ENCODE results near the gene PCED1A.

Gene PCED1A

DNA sequence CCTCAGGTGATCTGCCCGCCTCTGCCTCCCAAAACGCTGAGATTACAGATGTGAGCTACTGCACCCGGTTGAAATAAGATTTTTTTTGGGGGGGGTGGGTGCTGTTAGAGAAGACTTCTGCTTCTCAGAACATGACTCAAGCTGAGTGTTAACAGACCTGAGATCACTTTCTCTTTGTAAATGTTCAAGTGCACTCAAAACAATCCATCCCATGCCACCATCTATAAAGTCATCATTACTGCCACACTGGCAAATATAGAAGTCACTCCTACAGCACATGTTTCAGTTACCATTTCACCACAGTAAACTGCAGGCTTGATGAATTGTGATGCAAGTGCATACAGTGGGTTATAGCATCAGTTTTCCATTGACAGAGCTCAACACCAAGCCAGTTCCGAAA, 9.1 kb upstream of the PCED1A start:
- TF ChIP-seq POLR2AphosphoS5 (IDR thresholded peaks at IDR 0.05; ENCODE audit: low read depth) (no peak), GABPA (IDR thresholded peaks at IDR 0.05; ENCODE audit: low read depth) (no peak), SPI1 (IDR thresholded peaks at IDR 0.05; ENCODE audit: borderline replicate concordance, low read depth) (no peak)
- TF ChIP-seq, protein P1, sequence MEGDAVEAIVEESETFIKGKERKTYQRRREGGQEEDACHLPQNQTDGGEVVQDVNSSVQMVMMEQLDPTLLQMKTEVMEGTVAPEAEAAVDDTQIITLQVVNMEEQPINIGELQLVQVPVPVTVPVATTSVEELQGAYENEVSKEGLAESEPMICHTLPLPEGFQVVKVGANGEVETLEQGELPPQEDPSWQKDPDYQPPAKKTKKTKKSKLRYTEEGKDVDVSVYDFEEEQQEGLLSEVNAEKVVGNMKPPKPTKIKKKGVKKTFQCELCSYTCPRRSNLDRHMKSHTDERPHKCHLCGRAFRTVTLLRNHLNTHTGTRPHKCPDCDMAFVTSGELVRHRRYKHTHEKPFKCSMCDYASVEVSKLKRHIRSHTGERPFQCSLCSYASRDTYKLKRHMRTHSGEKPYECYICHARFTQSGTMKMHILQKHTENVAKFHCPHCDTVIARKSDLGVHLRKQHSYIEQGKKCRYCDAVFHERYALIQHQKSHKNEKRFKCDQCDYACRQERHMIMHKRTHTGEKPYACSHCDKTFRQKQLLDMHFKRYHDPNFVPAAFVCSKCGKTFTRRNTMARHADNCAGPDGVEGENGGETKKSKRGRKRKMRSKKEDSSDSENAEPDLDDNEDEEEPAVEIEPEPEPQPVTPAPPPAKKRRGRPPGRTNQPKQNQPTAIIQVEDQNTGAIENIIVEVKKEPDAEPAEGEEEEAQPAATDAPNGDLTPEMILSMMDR (IDR thresholded peaks at IDR 0.05; ENCODE audit: insufficient read depth, low read length), result no peak
- TF ChIP-seq, protein P2, sequence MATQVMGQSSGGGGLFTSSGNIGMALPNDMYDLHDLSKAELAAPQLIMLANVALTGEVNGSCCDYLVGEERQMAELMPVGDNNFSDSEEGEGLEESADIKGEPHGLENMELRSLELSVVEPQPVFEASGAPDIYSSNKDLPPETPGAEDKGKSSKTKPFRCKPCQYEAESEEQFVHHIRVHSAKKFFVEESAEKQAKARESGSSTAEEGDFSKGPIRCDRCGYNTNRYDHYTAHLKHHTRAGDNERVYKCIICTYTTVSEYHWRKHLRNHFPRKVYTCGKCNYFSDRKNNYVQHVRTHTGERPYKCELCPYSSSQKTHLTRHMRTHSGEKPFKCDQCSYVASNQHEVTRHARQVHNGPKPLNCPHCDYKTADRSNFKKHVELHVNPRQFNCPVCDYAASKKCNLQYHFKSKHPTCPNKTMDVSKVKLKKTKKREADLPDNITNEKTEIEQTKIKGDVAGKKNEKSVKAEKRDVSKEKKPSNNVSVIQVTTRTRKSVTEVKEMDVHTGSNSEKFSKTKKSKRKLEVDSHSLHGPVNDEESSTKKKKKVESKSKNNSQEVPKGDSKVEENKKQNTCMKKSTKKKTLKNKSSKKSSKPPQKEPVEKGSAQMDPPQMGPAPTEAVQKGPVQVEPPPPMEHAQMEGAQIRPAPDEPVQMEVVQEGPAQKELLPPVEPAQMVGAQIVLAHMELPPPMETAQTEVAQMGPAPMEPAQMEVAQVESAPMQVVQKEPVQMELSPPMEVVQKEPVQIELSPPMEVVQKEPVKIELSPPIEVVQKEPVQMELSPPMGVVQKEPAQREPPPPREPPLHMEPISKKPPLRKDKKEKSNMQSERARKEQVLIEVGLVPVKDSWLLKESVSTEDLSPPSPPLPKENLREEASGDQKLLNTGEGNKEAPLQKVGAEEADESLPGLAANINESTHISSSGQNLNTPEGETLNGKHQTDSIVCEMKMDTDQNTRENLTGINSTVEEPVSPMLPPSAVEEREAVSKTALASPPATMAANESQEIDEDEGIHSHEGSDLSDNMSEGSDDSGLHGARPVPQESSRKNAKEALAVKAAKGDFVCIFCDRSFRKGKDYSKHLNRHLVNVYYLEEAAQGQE (IDR thresholded peaks at IDR 0.05; ENCODE audit: insufficient replicate concordance, low read depth), result no peak
- H3K27ac ChIP-seq (replicated peaks), result no peak overlapping the region
- H3K27me3 ChIP-seq (ENCODE audit: insufficient read depth, poor library complexity, severe bottlenecking), result no peaks in the 10 kb centered on the region
- H3K4me3 ChIP-seq (replicated peaks; ENCODE audit: insufficient read depth, low read length), result no peak overlapping the region
- no peak for DNase-seq (ENCODE audit: low read depth in 1 of 2, low spot score in 1 of 2)

DNA sequence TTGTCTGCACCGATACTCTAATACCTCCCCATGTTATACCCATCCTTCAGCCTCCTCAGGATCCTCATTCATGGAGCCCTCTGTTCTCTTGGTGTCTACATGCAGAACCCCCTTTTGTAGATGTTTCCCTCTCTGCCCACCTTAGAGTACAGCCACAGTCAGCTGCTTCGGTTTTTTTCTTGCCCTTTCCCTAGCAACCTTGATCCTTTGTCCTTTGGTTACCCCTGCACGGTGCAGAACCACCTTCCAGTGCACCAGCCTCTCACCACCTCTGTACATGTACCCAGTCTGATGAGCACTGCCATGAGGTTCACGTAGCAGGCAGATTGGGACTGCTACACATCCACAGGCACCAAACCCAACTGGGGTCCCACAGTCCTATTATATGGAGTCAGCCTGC, 7.3 kb upstream of the PCED1A start:
- H3K27ac ChIP-seq (replicated peaks), result no peak overlapping the region
- DNase-seq (ENCODE audit: low read depth in 1 of 2, low spot score in 1 of 2), result no peak
- no peaks in the 10 kb centered on the region for H3K27me3 ChIP-seq (ENCODE audit: insufficient read depth, poor library complexity, severe bottlenecking)
- TF ChIP-seq GABPA (IDR thresholded peaks at IDR 0.05; ENCODE audit: low read depth) (no peak), POLR2AphosphoS5 (IDR thresholded peaks at IDR 0.05; ENCODE audit: low read depth) (no peak), SPI1 (IDR thresholded peaks at IDR 0.05; ENCODE audit: borderline replicate concordance, low read depth) (no peak)
- TF ChIP-seq, protein P2 (IDR thresholded peaks at IDR 0.05; ENCODE audit: insufficient replicate concordance, low read depth), result no peak
- TF ChIP-seq, protein P1 (IDR thresholded peaks at IDR 0.05; ENCODE audit: insufficient read depth, low read length), result no peak
- H3K4me3 ChIP-seq (replicated peaks; ENCODE audit: insufficient read depth, low read length), result no peak overlapping the region

DNA sequence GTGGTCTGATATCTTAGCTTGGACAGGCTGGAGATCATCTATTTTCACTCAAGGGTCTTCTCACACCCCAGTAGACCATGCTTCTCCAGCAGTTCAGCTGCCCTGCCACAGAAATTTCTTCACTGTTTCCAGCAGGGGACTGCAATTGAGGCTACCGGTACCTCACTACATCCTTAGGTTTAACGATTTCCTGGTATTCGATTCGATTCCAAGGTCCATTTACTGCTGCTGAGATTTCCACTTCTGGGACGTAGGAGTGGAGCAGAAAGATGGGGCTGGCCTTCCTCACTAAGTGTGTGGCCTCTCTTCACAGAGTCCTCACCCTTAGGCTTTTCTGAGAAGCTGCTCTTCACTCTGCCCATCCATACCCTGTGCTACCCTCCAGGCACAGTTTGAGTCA, 6.2 kb upstream of the PCED1A start:
- no peak overlapping the region for H3K4me3 ChIP-seq (replicated peaks; ENCODE audit: insufficient read depth, low read length)
- no peaks in the 10 kb centered on the region for H3K27me3 ChIP-seq (ENCODE audit: insufficient read depth, poor library complexity, severe bottlenecking)
- DNase-seq (ENCODE audit: low read depth in 1 of 2, low spot score in 1 of 2), result no peak
- no peak overlapping the region for H3K27ac ChIP-seq (replicated peaks)
- TF ChIP-seq, protein P1 (IDR thresholded peaks at IDR 0.05; ENCODE audit: insufficient read depth, low read length), result no peak
- TF ChIP-seq, protein P2 (IDR thresholded peaks at IDR 0.05; ENCODE audit: insufficient replicate concordance, low read depth), result no peak
- no peak for TF ChIP-seq POLR2AphosphoS5 (IDR thresholded peaks at IDR 0.05; ENCODE audit: low read depth)
- no peak for TF ChIP-seq SPI1 (IDR thresholded peaks at IDR 0.05; ENCODE audit: borderline replicate concordance, low read depth)
- no peak for TF ChIP-seq GABPA (IDR thresholded peaks at IDR 0.05; ENCODE audit: low read depth)
